OCI-LY7 (cell line): ENCODE measurements around the gene COQ8A. TPM values are rescaled to one million over a fixed set of nuclear protein-coding genes. Genes with fewer than 3 reads are reported as not detected.
A peak's percentile ranks its signal among the peaks of the same experiment; 100 is the strongest.

Experiments
- Bru-seq: library from RNA; stranded (reverse); fragments of 400-500 nt; gene quantifications from one replicate; lab custom pipeline; 2021; lab: Mats Ljungman, UMichigan
- BruChase-seq, 2 experiments: library from RNA; stranded (reverse); fragments of 400-500 nt; gene quantifications; one replicate each; lab custom pipeline; 2021; lab: Mats Ljungman, UMichigan
- BruUV-seq: library from RNA; stranded (reverse); fragments of 400-500 nt; replicated peaks from 2 replicates; lab custom pipeline; 2021; lab: Mats Ljungman, UMichigan
- CTCF ChIA-PET: fragments of 300-600 bp; sonication (Branson Sonifier 250); formaldehyde crosslinking; loops from one replicate; lab custom pipeline; 2022; ENCODE audit warnings: antibody characterized with exemption; ENCODE audit not compliant: unreplicated experiment; lab: Charles Lee
- POLR2A ChIA-PET: fragments of 300-600 bp; sonication (Branson Sonifier 250); formaldehyde crosslinking; loops from one replicate; lab custom pipeline; 2022; ENCODE audit warnings: antibody characterized with exemption; lab: Charles Lee
- DNase-seq: peaks from one replicate; pipeline ENCODE4 v3.0.0-alpha.2; 2015; ENCODE audit warnings: low spot score
- H2AFZ ChIP-seq: fragments of 200-600 bp; sonication (generic), shearing (Covaris generic); 2 replicates; pipeline ENCODE4 v1.6.1; 2014; ENCODE audit warnings: mild to moderate bottlenecking, antibody characterized with exemption, low read length, moderate library complexity
- H3K27ac ChIP-seq: fragments of 200-600 bp; sonication (generic); 2 replicates; pipeline ENCODE4 v1.5.1; 2014; ENCODE audit warnings: mixed run types, low read depth, mild to moderate bottlenecking, moderate library complexity, low read length, inconsistent platforms; ENCODE audit not compliant: poor library complexity, severe bottlenecking
- H3K36me3 ChIP-seq: fragments of 200-600 bp; sonication (generic); 2 replicates; pipeline ENCODE4 v1.6.1; 2014; ENCODE audit warnings: mild to moderate bottlenecking, antibody characterized with exemption, low read length, moderate library complexity, mixed read lengths; ENCODE audit not compliant: insufficient read depth
- H3K4me1 ChIP-seq: fragments of 200-600 bp; sonication (generic); 2 replicates; pipeline ENCODE4 v1.5.1; 2014; ENCODE audit warnings: mild to moderate bottlenecking, low read length; ENCODE audit not compliant: insufficient read depth, poor library complexity, severe bottlenecking
- H3K4me2 ChIP-seq: fragments of 200-600 bp; sonication (generic); 2 replicates; pipeline ENCODE4 v1.6.1; 2014; ENCODE audit warnings: mild to moderate bottlenecking, low read length
- H3K4me3 ChIP-seq: fragments of 200-600 bp; sonication (generic); 2 replicates; pipeline ENCODE4 v1.5.1; 2014; ENCODE audit warnings: mild to moderate bottlenecking, low read depth, low read length; ENCODE audit not compliant: poor library complexity, severe bottlenecking
- H3K79me2 ChIP-seq: fragments of 200-600 bp; sonication (generic); 2 replicates; pipeline ENCODE4 v1.6.1; 2016; ENCODE audit warnings: low read depth, mild to moderate bottlenecking, low read length, moderate library complexity, mixed read lengths; ENCODE audit not compliant: insufficient read depth
- H3K9me2 ChIP-seq: fragments of 200-600 bp; sonication (generic); 2 replicates; pipeline ENCODE4 v1.6.1; 2016; ENCODE audit warnings: mild to moderate bottlenecking, low read length, mixed read lengths; ENCODE audit not compliant: insufficient read depth
- H3K9me3 ChIP-seq: fragments of 200-600 bp; sonication (generic); 2 replicates; pipeline ENCODE4 v1.6.1; 2014; ENCODE audit warnings: mild to moderate bottlenecking, mixed run types, low read length, mixed read lengths
- H4K20me1 ChIP-seq: fragments of 200-600 bp; sonication (generic); 2 replicates; pipeline ENCODE4 v1.6.1; 2014; ENCODE audit warnings: mild to moderate bottlenecking, antibody characterized with exemption, low read length, moderate library complexity, mixed read lengths; ENCODE audit not compliant: insufficient read depth
- EZH2phosphoT487 ChIP-seq: fragments of 200-600 bp; sonication (generic); IDR thresholded peaks from 2 replicates; pipeline ENCODE4 v1.6.1; 2018; ENCODE audit warnings: low read depth, borderline replicate concordance, mild to moderate bottlenecking, mixed run types, antibody characterized with exemption, low read length, moderate library complexity, mixed read lengths
- intact Hi-C: fragments of 100-400 bp; cut with micrococcal nuclease; formaldehyde crosslinking; loops from one replicate; pipeline ENCODE4 v1.10.0; 2022; ENCODE audit not compliant: unreplicated experiment
- long read RNA-seq: library from polyadenylated mRNA; stranded (forward); transcript quantifications from one replicate; pipeline ENCODE4 v2.0.0, GENCODE V29; 2022
- total RNA-seq, 2 experiments: library from RNA; depleted of rRNA in 1 of 2; stranded (reverse); fragments of >200 nt in 1 of 2; shearing (Covaris generic) in 1 of 2; gene quantifications; 2 replicates each; pipeline ENCODE4 v1.2.3, GENCODE V29; 2014 to 2022
- TF ChIP-seq, protein P1 (sequence below): fragments of 200-600 bp; sonication (generic); conservative IDR thresholded peaks from 2 replicates; pipeline ENCODE4 v1.5.1; 2014; ENCODE audit warnings: mild to moderate bottlenecking, antibody characterized with exemption, low read length, moderate library complexity, mixed read lengths

Gene COQ8A
- total RNA-seq (2014; rRNA removed; shearing (Covaris generic)) (14.2 and 19.4 TPM in 2 replicates), total RNA-seq (2022) (19.6 and 22.7 TPM in 2 replicates), Bru-seq, nascent RNA (percentile 37 among the genes with signal in this experiment), BruChase-seq, experiment 1, labeled RNA remaining after a 6-hour chase (percentile 35 among the genes with signal in this experiment), BruChase-seq, experiment 2, labeled RNA remaining after a 2-hour chase (percentile 35 among the genes with signal in this experiment)
- long read RNA-seq, transcript COQ8A-201 (15 exons, 2,872 nt): major isoform, 41 of 60 reads
- long read RNA-seq, partial matches to known transcripts: 6 of 60 reads
- long read RNA-seq, other reads (novel, unspliced or antisense): 13 of 60 reads

DNA sequence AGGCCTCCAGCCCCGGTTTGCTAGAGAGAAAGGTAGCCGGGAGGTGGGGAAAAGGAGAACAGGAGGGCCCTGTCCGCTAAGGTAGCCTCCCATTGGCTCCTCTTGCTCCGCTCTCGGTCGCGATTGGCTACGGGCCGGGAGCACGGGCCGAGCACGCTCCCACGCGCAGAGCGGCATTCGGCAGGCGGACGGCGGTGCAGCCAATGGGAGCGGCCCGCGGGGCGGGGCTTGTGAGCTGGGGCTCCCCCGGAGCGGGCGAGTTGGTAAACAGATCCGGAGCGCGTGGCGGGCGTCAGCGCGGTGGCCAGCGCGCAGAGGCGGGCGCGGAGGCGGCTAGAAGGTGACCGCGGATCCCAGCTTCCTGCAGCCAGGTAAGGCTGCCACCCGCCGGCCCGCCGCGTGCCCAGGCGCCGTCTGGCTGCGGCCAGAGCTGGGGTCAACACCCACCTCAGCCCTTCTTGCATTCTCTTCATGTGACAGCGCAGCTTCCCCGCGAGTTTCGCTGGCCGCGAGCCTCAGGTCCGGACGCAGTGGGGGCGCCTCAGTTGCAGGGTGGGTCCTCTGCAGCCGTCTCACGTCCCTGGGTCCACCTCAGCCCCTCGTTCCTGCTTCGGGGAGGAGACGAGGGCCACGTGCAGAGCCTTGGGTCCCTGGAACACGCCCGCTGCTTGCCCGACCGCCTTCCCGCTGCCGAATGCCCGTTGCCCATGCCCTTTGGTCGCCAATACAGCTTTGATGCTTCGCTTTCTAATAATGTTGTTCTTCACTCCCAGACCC, at the start of gene COQ8A:
Gene COQ8A (plus strand): TSS at position 266 of the 777 bp plus-strand sequence. CDS start 21,092 bp downstream, outside the sequence.
- no TSS peak for BruUV-seq
- no peak for TF ChIP-seq EZH2phosphoT487
- TF ChIP-seq, protein P1, sequence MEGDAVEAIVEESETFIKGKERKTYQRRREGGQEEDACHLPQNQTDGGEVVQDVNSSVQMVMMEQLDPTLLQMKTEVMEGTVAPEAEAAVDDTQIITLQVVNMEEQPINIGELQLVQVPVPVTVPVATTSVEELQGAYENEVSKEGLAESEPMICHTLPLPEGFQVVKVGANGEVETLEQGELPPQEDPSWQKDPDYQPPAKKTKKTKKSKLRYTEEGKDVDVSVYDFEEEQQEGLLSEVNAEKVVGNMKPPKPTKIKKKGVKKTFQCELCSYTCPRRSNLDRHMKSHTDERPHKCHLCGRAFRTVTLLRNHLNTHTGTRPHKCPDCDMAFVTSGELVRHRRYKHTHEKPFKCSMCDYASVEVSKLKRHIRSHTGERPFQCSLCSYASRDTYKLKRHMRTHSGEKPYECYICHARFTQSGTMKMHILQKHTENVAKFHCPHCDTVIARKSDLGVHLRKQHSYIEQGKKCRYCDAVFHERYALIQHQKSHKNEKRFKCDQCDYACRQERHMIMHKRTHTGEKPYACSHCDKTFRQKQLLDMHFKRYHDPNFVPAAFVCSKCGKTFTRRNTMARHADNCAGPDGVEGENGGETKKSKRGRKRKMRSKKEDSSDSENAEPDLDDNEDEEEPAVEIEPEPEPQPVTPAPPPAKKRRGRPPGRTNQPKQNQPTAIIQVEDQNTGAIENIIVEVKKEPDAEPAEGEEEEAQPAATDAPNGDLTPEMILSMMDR: no peak
- H3K9me2 ChIP-seq: no peaks in the 10 kb centered on the region
- H3K4me2 ChIP-seq: peak within 1 kb of the TSS; percentile 95
- H3K36me3 ChIP-seq: no peaks in the 10 kb centered on the region
- H2AFZ ChIP-seq: peak within 1 kb of the TSS; percentile 80
- ChIA-PET CTCF (interaction anchor here (0.6 kb wide), 1 partner anchor 978 kb away, joined by 3 read pairs; no protein-coding TSS in a partner anchor), POLR2A (interaction anchor here (0.9 kb wide), 1 partner anchor 57 kb away, joined by 7 read pairs; no protein-coding TSS in a partner anchor)
- peaks cover 7% of the 10 kb centered on the region; the same call in 1 of the 2 replicates for H3K9me3 ChIP-seq
- DNase-seq: peak; percentile 99
- no peaks in the 10 kb centered on the region for H3K79me2 ChIP-seq
- intact Hi-C loops: loop anchor here (5.0 kb wide), 1 partner anchor 308 kb away; no protein-coding TSS in a partner anchor
- peak within 1 kb of the TSS; percentile 91 for H3K27ac ChIP-seq
- peaks cover 26% of the 10 kb centered on the region for H3K4me1 ChIP-seq
- peak within 1 kb of the TSS; percentile 83 for H3K4me3 ChIP-seq
- no peaks in the 10 kb centered on the region for H4K20me1 ChIP-seq

DNA sequence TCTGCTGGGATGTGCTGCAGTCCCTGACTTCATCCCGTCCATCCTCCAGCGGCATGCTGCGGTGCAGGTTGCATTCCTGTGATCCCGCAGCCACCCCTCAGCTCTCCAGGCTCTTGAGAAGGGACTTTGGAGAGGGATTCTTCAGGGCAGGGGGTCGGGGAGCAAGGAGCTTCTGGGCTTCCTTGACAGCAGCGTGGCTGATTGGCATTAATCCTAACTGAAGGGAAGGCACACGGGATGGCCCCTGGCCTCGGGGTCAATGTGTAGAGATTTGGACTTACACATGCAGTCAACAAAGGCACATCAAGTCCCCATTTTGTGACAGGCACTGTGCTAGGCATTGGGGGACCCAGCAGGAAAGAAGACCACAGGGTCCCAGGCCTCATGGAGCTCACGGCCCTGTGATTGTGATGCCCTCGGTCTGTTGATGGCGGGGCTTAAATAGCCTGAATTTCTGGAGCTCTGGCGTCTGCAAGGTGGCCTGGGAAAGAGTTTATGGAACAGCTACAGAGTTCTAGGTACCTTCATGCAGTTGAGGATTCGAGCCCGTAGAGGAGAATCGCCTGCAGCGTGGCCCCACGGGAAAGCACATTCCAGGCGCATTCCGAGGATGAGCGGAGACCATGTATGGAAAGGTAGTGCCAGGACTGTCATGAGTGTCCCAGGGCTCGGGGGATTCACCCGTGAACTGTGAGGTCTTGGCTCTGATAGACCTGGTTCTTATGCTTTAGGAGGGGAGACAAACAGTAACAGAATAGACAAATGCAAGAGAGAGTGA, 49.6 kb upstream of the COQ8A start:
- H3K36me3 ChIP-seq: no peaks in the 10 kb centered on the region
- no peak overlapping the region for H3K4me2 ChIP-seq
- peaks cover 14% of the 10 kb centered on the region for H3K4me1 ChIP-seq
- no TSS peak for BruUV-seq
- TF ChIP-seq EZH2phosphoT487: no peak
- TF ChIP-seq, protein P1: no peak
- no peak overlapping the region for H3K4me3 ChIP-seq
- ChIA-PET POLR2A (no interaction called here), CTCF (no interaction called here)
- H3K9me2 ChIP-seq: no peaks in the 10 kb centered on the region
- intact Hi-C loops: no loop called here
- no peaks in the 10 kb centered on the region for H3K79me2 ChIP-seq
- no peak overlapping the region for H3K27ac ChIP-seq
- DNase-seq: no peak
- H3K9me3 ChIP-seq: no peaks in the 10 kb centered on the region
- no peak overlapping the region for H2AFZ ChIP-seq
- no peaks in the 10 kb centered on the region for H4K20me1 ChIP-seq
